Mesendoderm (in vitro differentiated cells): Measurements from ENCODE around the gene NRG3.
A peak's percentile ranks its signal among the peaks of the same experiment; 100 is the strongest.

Source experiments
- DNase-seq: peaks from one replicate; pipeline ENCODE4 v3.0.0; 2013
- H2AK5ac ChIP-seq: 2 replicates; pipeline ENCODE4 v1.6.1; 2013; ENCODE audit warnings: low read length, inconsistent platforms
- H2BK120ac ChIP-seq: 2 replicates; pipeline ENCODE4 v1.6.1; 2013; ENCODE audit warnings: low read depth, mild to moderate bottlenecking, low read length, moderate library complexity, mixed read lengths
- H2BK15ac ChIP-seq: replicated peaks from 2 replicates; pipeline ENCODE4 v1.6.1; 2013; ENCODE audit warnings: low read depth, mild to moderate bottlenecking, moderate library complexity
- H2BK5ac ChIP-seq: 2 replicates; pipeline ENCODE4 v1.6.1; 2013; ENCODE audit warnings: low read length, inconsistent platforms
- H3K18ac ChIP-seq: 2 replicates; pipeline ENCODE4 v1.6.1; 2013; ENCODE audit warnings: mild to moderate bottlenecking, low read length, mixed read lengths
- H3K23ac ChIP-seq: one replicate; pipeline ENCODE4 v1.6.1; 2013; ENCODE audit warnings: low read length
- H3K27ac ChIP-seq: 2 replicates; pipeline ENCODE4 v1.5.1; 2013; ENCODE audit warnings: low read depth, mild to moderate bottlenecking, inconsistent platforms, low read length, moderate library complexity
- H3K27me3 ChIP-seq: 2 replicates; pipeline ENCODE4 v1.6.1; 2013; ENCODE audit warnings: low read length, control low read depth, mild to moderate bottlenecking, inconsistent platforms; ENCODE audit not compliant: insufficient read depth, poor library complexity
- H3K36me3 ChIP-seq: 2 replicates; pipeline ENCODE4 v1.6.1; 2013; ENCODE audit warnings: low read length, inconsistent platforms; ENCODE audit not compliant: control insufficient read depth, insufficient read depth
- H3K4ac ChIP-seq: one replicate; pipeline ENCODE4 v1.6.1; 2013; ENCODE audit warnings: low read depth, mild to moderate bottlenecking, low read length, moderate library complexity
- H3K4me1 ChIP-seq: 2 replicates; pipeline ENCODE4 v1.6.1; 2013; ENCODE audit warnings: low read depth, low read length, inconsistent platforms; ENCODE audit not compliant: control insufficient read depth
- H3K4me2 ChIP-seq: 2 replicates; pipeline ENCODE4 v1.6.1; 2013; ENCODE audit warnings: low read length
- H3K4me3 ChIP-seq: 2 replicates; pipeline ENCODE4 v1.5.1; 2013; ENCODE audit warnings: mild to moderate bottlenecking, low read length
- H3K56ac ChIP-seq: one replicate; pipeline ENCODE4 v1.6.1; 2013; ENCODE audit warnings: low read length
- H3K79me1 ChIP-seq: 2 replicates; pipeline ENCODE4 v1.6.1; 2013; ENCODE audit warnings: low read length, inconsistent platforms
- H3K79me2 ChIP-seq: 2 replicates; pipeline ENCODE4 v1.6.1; 2013; ENCODE audit warnings: mild to moderate bottlenecking, low read length; ENCODE audit not compliant: control insufficient read depth, insufficient read depth
- H3K9ac ChIP-seq: 2 replicates; pipeline ENCODE4 v1.6.1; 2013; ENCODE audit warnings: low read length, inconsistent platforms
- H4K5ac ChIP-seq: one replicate; pipeline ENCODE4 v1.6.1; 2013; ENCODE audit warnings: low read length
- H4K8ac ChIP-seq: one replicate; pipeline ENCODE4 v1.6.1; 2013; ENCODE audit warnings: low read depth, mild to moderate bottlenecking, control low read depth, low read length, moderate library complexity
- WGBS: extraction: QIAGEN DNeasy Blood & Tissue Kit; methylation state at CpG from one replicate; pipeline ENCODE4 v1.1.7; 2013; ENCODE audit warnings: low lambda C conversion rate, missing lambda C conversion rate; ENCODE audit not compliant: insufficient coverage; ENCODE audit errors: extremely low coverage; 5-methylcytosine and 5-hydroxymethylcytosine counted together

The NRG3 gene

GRCh38 chr10:82883603-82884002 lies 1008.6 kb downstream of the NRG3 start:
- no peaks in the 10 kb centered on the region for H3K4me1 ChIP-seq
- no peak overlapping the region for H3K27ac ChIP-seq
- no peak overlapping the region for H3K18ac ChIP-seq
- H3K23ac ChIP-seq = no peak overlapping the region
- H3K9ac ChIP-seq = no peak overlapping the region
- no peak overlapping the region for H4K8ac ChIP-seq
- H3K79me1 ChIP-seq = no peaks in the 10 kb centered on the region
- no peak overlapping the region for H2BK5ac ChIP-seq
- H2BK15ac ChIP-seq = no peak overlapping the region
- no peaks in the 10 kb centered on the region for H3K36me3 ChIP-seq
- H2BK120ac ChIP-seq = no peak overlapping the region
- H3K4me2 ChIP-seq = no peak overlapping the region
- no CpG with 5 or more reads among the region's 1 CpG for WGBS
- H2AK5ac ChIP-seq = no peak overlapping the region
- H3K4me3 ChIP-seq = no peak overlapping the region
- DNase-seq = no peak
- H3K4ac ChIP-seq = no peak overlapping the region
- H4K5ac ChIP-seq = no peak overlapping the region
- H3K79me2 ChIP-seq = no peaks in the 10 kb centered on the region
- no peaks in the 10 kb centered on the region for H3K27me3 ChIP-seq
- no peak overlapping the region for H3K56ac ChIP-seq

GRCh38 chr10:82887488-82887887 lies 1012.5 kb downstream of the NRG3 start:
- no peak overlapping the region for H3K18ac ChIP-seq
- no peak overlapping the region for H3K4ac ChIP-seq
- no peak overlapping the region for H3K4me3 ChIP-seq
- no peak overlapping the region for H2BK15ac ChIP-seq
- no peak overlapping the region for H3K4me2 ChIP-seq
- no peaks in the 10 kb centered on the region for H3K27me3 ChIP-seq
- H3K27ac ChIP-seq = no peak overlapping the region
- no peaks in the 10 kb centered on the region for H3K79me2 ChIP-seq
- H2AK5ac ChIP-seq = no peak overlapping the region
- no CpG with 5 or more reads among the region's 1 CpG for WGBS
- H3K79me1 ChIP-seq = no peaks in the 10 kb centered on the region
- H3K56ac ChIP-seq = no peak overlapping the region
- no peak overlapping the region for H3K23ac ChIP-seq
- no peak for DNase-seq
- no peak overlapping the region for H4K8ac ChIP-seq
- no peak overlapping the region for H2BK5ac ChIP-seq
- H4K5ac ChIP-seq = no peak overlapping the region
- no peaks in the 10 kb centered on the region for H3K4me1 ChIP-seq
- no peak overlapping the region for H3K9ac ChIP-seq
- no peaks in the 10 kb centered on the region for H3K36me3 ChIP-seq
- no peak overlapping the region for H2BK120ac ChIP-seq

- Histone ChIP-seq H2BK5ac (no peak overlapping the region), H2BK120ac (no peak overlapping the region), H3K4me1 (no peaks in the 10 kb centered on the region), H3K9ac (no peak overlapping the region), H4K5ac (no peak overlapping the region), H2BK15ac (peak overlapping the region; percentile 57), H3K18ac (peak overlapping the region; percentile 75), H3K4ac (peak overlapping the region; percentile 16), H3K79me1 (no peaks in the 10 kb centered on the region), H3K36me3 (no peaks in the 10 kb centered on the region), H3K79me2 (no peaks in the 10 kb centered on the region), H3K56ac (peak overlapping the region; percentile 67), H4K8ac (no peak overlapping the region), H2AK5ac (no peak overlapping the region), H3K4me2 (peak overlapping the region; percentile 13), H3K23ac (no peak overlapping the region), H3K27me3 (no peaks in the 10 kb centered on the region), H3K27ac (no peak overlapping the region), H3K4me3 (no peak overlapping the region)
- DNase-seq = peak; percentile 87
- WGBS = no CpG with 5 or more reads among the region's 10 CpGs
Observed at GRCh38 chr10:82888809-82889455, 1013.9 kb downstream of the NRG3 start.

- no peak overlapping the region for H2BK5ac ChIP-seq
- H3K27me3 ChIP-seq = no peaks in the 10 kb centered on the region
- H4K8ac ChIP-seq = no peak overlapping the region
- no peaks in the 10 kb centered on the region for H3K79me2 ChIP-seq
- H3K4me2 ChIP-seq = no peak overlapping the region
- no peak overlapping the region for H2BK15ac ChIP-seq
- no peak overlapping the region for H3K4me3 ChIP-seq
- H3K27ac ChIP-seq = no peak overlapping the region
- DNase-seq = peak; percentile 29
- H3K79me1 ChIP-seq = no peaks in the 10 kb centered on the region
- H3K4ac ChIP-seq = no peak overlapping the region
- no peak overlapping the region for H3K9ac ChIP-seq
- no peaks in the 10 kb centered on the region for H3K4me1 ChIP-seq
- H2AK5ac ChIP-seq = no peak overlapping the region
- H3K36me3 ChIP-seq = no peaks in the 10 kb centered on the region
- H3K56ac ChIP-seq = no peak overlapping the region
- no peak overlapping the region for H2BK120ac ChIP-seq
- WGBS = no CpG with 5 or more reads among the region's 2 CpGs
- H4K5ac ChIP-seq = no peak overlapping the region
- no peak overlapping the region for H3K23ac ChIP-seq
- H3K18ac ChIP-seq = no peak overlapping the region
Observed at GRCh38 chr10:82889728-82890127, 1014.7 kb downstream of the NRG3 start.

- H4K8ac ChIP-seq = no peak overlapping the region
- no peaks in the 10 kb centered on the region for H3K79me2 ChIP-seq
- DNase-seq = no peak
- no peaks in the 10 kb centered on the region for H3K27me3 ChIP-seq
- H3K4me2 ChIP-seq = no peak overlapping the region
- H3K56ac ChIP-seq = no peak overlapping the region
- no peak overlapping the region for H3K23ac ChIP-seq
- no peak overlapping the region for H2AK5ac ChIP-seq
- H3K79me1 ChIP-seq = no peaks in the 10 kb centered on the region
- no peaks in the 10 kb centered on the region for H3K36me3 ChIP-seq
- no CpG with 5 or more reads among the region's 5 CpGs for WGBS
- no peaks in the 10 kb centered on the region for H3K4me1 ChIP-seq
- H2BK5ac ChIP-seq = no peak overlapping the region
- H2BK15ac ChIP-seq = no peak overlapping the region
- H2BK120ac ChIP-seq = no peak overlapping the region
- no peak overlapping the region for H3K4ac ChIP-seq
- H3K27ac ChIP-seq = no peak overlapping the region
- no peak overlapping the region for H3K18ac ChIP-seq
- H3K9ac ChIP-seq = no peak overlapping the region
- H3K4me3 ChIP-seq = no peak overlapping the region
- H4K5ac ChIP-seq = no peak overlapping the region
Observed at GRCh38 chr10:82890573-82890972, 1015.6 kb downstream of the NRG3 start.

- H3K4me3 ChIP-seq = no peak overlapping the region
- no peak overlapping the region for H4K8ac ChIP-seq
- no peaks in the 10 kb centered on the region for H3K4me1 ChIP-seq
- H3K27me3 ChIP-seq = no peaks in the 10 kb centered on the region
- H2AK5ac ChIP-seq = no peak overlapping the region
- H3K79me1 ChIP-seq = no peaks in the 10 kb centered on the region
- no peak overlapping the region for H3K27ac ChIP-seq
- H4K5ac ChIP-seq = no peak overlapping the region
- H3K18ac ChIP-seq = no peak overlapping the region
- no peaks in the 10 kb centered on the region for H3K79me2 ChIP-seq
- no peak overlapping the region for H3K9ac ChIP-seq
- H2BK120ac ChIP-seq = no peak overlapping the region
- H2BK5ac ChIP-seq = no peak overlapping the region
- H3K23ac ChIP-seq = no peak overlapping the region
- DNase-seq = no peak
- WGBS = no CpG with 5 or more reads among the region's 1 CpG
- no peak overlapping the region for H3K4me2 ChIP-seq
- H2BK15ac ChIP-seq = no peak overlapping the region
- H3K4ac ChIP-seq = no peak overlapping the region
- H3K56ac ChIP-seq = no peak overlapping the region
- H3K36me3 ChIP-seq = no peaks in the 10 kb centered on the region
Observed at GRCh38 chr10:82908096-82908495, 1033.1 kb downstream of the NRG3 start.
